GM12878 (cell line): ENCODE data around the gene TBKBP1. TPM values are rescaled to one million over a fixed set of nuclear protein-coding genes. Genes with fewer than 3 reads are reported as not detected.

ENCODE experiments used
- ATAC-seq: fragments of 200-7000 bp; cut with Tn5 transposase; 3 replicates; pipeline ENCODE4 v1.9.1; 2020; ENCODE audit warnings: mild to moderate bottlenecking, moderate library complexity
- BruUV-seq: library from RNA; stranded (reverse); fragments of 400-500 nt; replicated peaks from 2 replicates; lab custom pipeline; 2021; lab: Mats Ljungman, UMichigan
- CTCF ChIA-PET: fragments of 300-600 bp; sonication (Branson Sonifier 250); formaldehyde crosslinking; extraction: SDS; loops from one replicate; lab custom pipeline; 2021; ENCODE audit warnings: inconsistent platforms; lab: Yijun Ruan, JAX
- POLR2A ChIA-PET: fragments of 350-600 bp; formaldehyde crosslinking; extraction: SDS; loops from one replicate; lab custom pipeline; 2021; ENCODE audit warnings: inconsistent platforms; lab: Charles Lee
- RAD21 ChIA-PET: fragments of 300-600 bp; sonication (Branson Sonifier 250); formaldehyde crosslinking; loops from one replicate; lab custom pipeline; 2023; ENCODE audit warnings: antibody characterized with exemption; ENCODE audit not compliant: unreplicated experiment; lab: Charles Lee
- SMC1A ChIA-PET: fragments of 300-600 bp; sonication (Branson Sonifier 250); formaldehyde crosslinking; loops from one replicate; lab custom pipeline; 2023; ENCODE audit not compliant: unreplicated experiment, uncharacterized antibody; lab: Charles Lee
- DNase-seq: peaks from one replicate; pipeline ENCODE4 v3.0.0-alpha.2; 2011; ENCODE audit warnings: low read depth, low spot score
- FAIRE-seq: peaks from 3 replicates; lab custom pipeline; 2011; peaks lifted over from hg19 to GRCh38; lab: Jason Lieb, UNC
- H2AFZ ChIP-seq: 2 replicates; pipeline ENCODE4 v1.6.0; 2011; ENCODE audit warnings: low read depth, low read length, control low read depth; ENCODE audit not compliant: control insufficient read depth
- H3K27ac ChIP-seq: 2 replicates; pipeline ENCODE4 v1.5.1; 2011; ENCODE audit warnings: control low read depth; ENCODE audit not compliant: control insufficient read depth, insufficient read depth
- H3K27me3 ChIP-seq, 2 experiments: replicated peaks in 1 of 2; 2 replicates each; pipeline versions ENCODE4 v1.6.0 to v1.6.1; 2011; ENCODE audit warnings: low read length in 1 of 2; ENCODE audit not compliant: control insufficient read depth in 2 of 2, insufficient read depth in 2 of 2
- H3K36me3 ChIP-seq, 2 experiments: 2 replicates each; pipeline ENCODE4 v1.5.1; 2011; ENCODE audit warnings: low read length in 1 of 2; ENCODE audit not compliant: control insufficient read depth in 2 of 2, insufficient read depth in 2 of 2
- H3K4me1 ChIP-seq: 2 replicates; pipeline ENCODE4 v1.6.1; 2011; ENCODE audit warnings: mild to moderate bottlenecking, low read length, moderate library complexity, mixed read lengths; ENCODE audit not compliant: control insufficient read depth, insufficient read depth
- H3K4me2 ChIP-seq: 2 replicates; pipeline ENCODE4 v1.6.0; 2011; ENCODE audit warnings: control low read depth; ENCODE audit not compliant: control insufficient read depth, insufficient read depth
- H3K4me3 ChIP-seq: fragments of 200-600 bp; sonication (generic); 2 replicates; pipeline ENCODE4 v1.5.1; 2016
- H3K79me2 ChIP-seq: 2 replicates; pipeline ENCODE4 v1.6.0; 2011; ENCODE audit warnings: low read length; ENCODE audit not compliant: control insufficient read depth, insufficient read depth
- H3K9ac ChIP-seq: 2 replicates; pipeline ENCODE4 v1.8.0; 2011; ENCODE audit warnings: low read length, control low read depth, mixed read lengths; ENCODE audit not compliant: control insufficient read depth, insufficient read depth
- H3K9me3 ChIP-seq: replicated peaks from 3 replicates; pipeline ENCODE4 v1.5.1; 2011; ENCODE audit warnings: mild to moderate bottlenecking, low read length; ENCODE audit not compliant: control insufficient read depth, insufficient read depth
- H4K20me1 ChIP-seq: 2 replicates; pipeline ENCODE4 v1.6.0; 2011; ENCODE audit not compliant: control insufficient read depth, insufficient read depth
- FOXM1 ChIP-seq: IDR thresholded peaks from 2 replicates; pipeline ENCODE4 v1.6.1; 2012; ENCODE audit warnings: low read depth, mild to moderate bottlenecking, inconsistent platforms, low read length, moderate library complexity
- GATAD2B ChIP-seq: fragments of 450-650 bp; conservative IDR thresholded peaks from 2 replicates; pipeline ENCODE4 v1.6.1; 2017; ENCODE audit warnings: low read depth, mild to moderate bottlenecking, moderate library complexity
- IKZF2 ChIP-seq, 2 experiments: fragments of 450-650 bp; IDR thresholded peaks; 2 replicates each; pipeline ENCODE4 v1.6.1; 2017; ENCODE audit warnings: mild to moderate bottlenecking in 2 of 2, moderate library complexity in 2 of 2
- MEF2A ChIP-seq: IDR thresholded peaks from 2 replicates; pipeline ENCODE4 v1.6.1; 2011; ENCODE audit warnings: low read depth, mild to moderate bottlenecking, low read length, moderate library complexity; ENCODE audit not compliant: insufficient read depth
- POLR2AphosphoS5 ChIP-seq: IDR thresholded peaks from 2 replicates; pipeline ENCODE4 v1.6.1; 2011; ENCODE audit warnings: mild to moderate bottlenecking, low read length, inconsistent platforms
- TCF12 ChIP-seq: IDR thresholded peaks from 2 replicates; pipeline ENCODE4 v1.6.1; 2011; ENCODE audit warnings: low read depth, mild to moderate bottlenecking, low read length
- ZBTB40 ChIP-seq: fragments of 450-650 bp; IDR thresholded peaks from 2 replicates; pipeline ENCODE4 v1.6.1; 2016; ENCODE audit warnings: mild to moderate bottlenecking, moderate library complexity, borderline replicate concordance
- WGBS: methylation state at CpG from one replicate; pipeline ENCODE4 v1.1.6; 2016; ENCODE audit warnings: low lambda C conversion rate; ENCODE audit not compliant: insufficient replicate concordance, insufficient coverage; ENCODE audit errors: missing lambda C conversion rate; 5-methylcytosine and 5-hydroxymethylcytosine counted together
- in situ Hi-C: fragments of 300-500 bp; cut with MboI; formaldehyde crosslinking; loops from 9 replicates; pipeline ENCODE4 v1.14.3; 2018; ENCODE audit warnings: mixed read lengths
- intact Hi-C: fragments of 100-400 bp; cut with micrococcal nuclease; formaldehyde crosslinking; loops from one replicate; pipeline ENCODE4 v1.14.2; 2022; ENCODE audit not compliant: unreplicated experiment
- polyA plus RNA-seq, 11 experiments: library from polyadenylated mRNA; depleted of rRNA in 4 of 11; unstranded in 6 of 11; stranded (reverse) in 5 of 11; fragments of >200 nt; fragmentation: Nextera tagmentation in 4 of 11; fragmentation: Illumina TruSeq in 1 of 11; extraction: Ambion mirVana in 4 of 11; extraction: Trizol in 1 of 11; gene quantifications; 1 replicate in 1 of 11; 2 replicates in 10 of 11; pipeline versions ENCODE4 v1.2.1 to v1.2.3, GENCODE V29; 2011 to 2016; ENCODE audit warnings: inconsistent platforms in 2 of 11, missing spikeins in 2 of 11, low read depth in 1 of 11
- total RNA-seq, 4 experiments: library from RNA; depleted of rRNA in 3 of 4; stranded (reverse); fragments of >200 nt in 3 of 4; fragmentation: Illumina TruSeq in 1 of 4; extraction: Trizol in 1 of 4; gene quantifications; 2 replicates each; pipeline versions ENCODE4 v1.2.1 to v1.2.3, GENCODE V29; 2013 to 2021
- TF ChIP-seq, protein P1 (sequence below): fragments of 150-350 bp; IDR thresholded peaks from 2 replicates; pipeline ENCODE4 v1.6.1; 2014; ENCODE audit warnings: mild to moderate bottlenecking, low read depth, low read length
- TF ChIP-seq, protein P2 (sequence below): fragments of 450-650 bp; formaldehyde crosslinking; IDR thresholded peaks from 2 replicates; pipeline ENCODE4 v1.4.0; 2022; ENCODE audit warnings: mild to moderate bottlenecking, moderate library complexity
- TF ChIP-seq, protein P3 (sequence below): fragments of 450-650 bp; IDR thresholded peaks from 2 replicates; pipeline ENCODE4 v1.6.1; 2017; ENCODE audit warnings: mild to moderate bottlenecking, moderate library complexity

The TBKBP1 gene
- total and polyA plus RNA-seq, 10 of the 15 experiments (the other 5 are each of a cell fraction or from before 2014, with no cell fraction given): 0.11 to 2.7 (median 0.74) TPM; not detected in 3

- DNase-seq (no peak), ATAC-seq (no peak), FAIRE-seq (no peak)
- Histone ChIP-seq H3K79me2 (peaks cover 34% of the 10 kb centered on the region), H3K27me3 (0 out of 4 replicates have a peak, but pooled peaks cover 0 to 1% of the 10 kb centered on the region in 2 experiments), H3K4me1 (peaks cover 19% of the 10 kb centered on the region), H3K4me2 (no peak overlapping the region), H3K4me3 (no peak overlapping the region), H3K9ac (no peak overlapping the region), H3K27ac (no peak overlapping the region), H4K20me1 (no peaks in the 10 kb centered on the region), H2AFZ (no peak overlapping the region), H3K36me3 (no peaks in the 10 kb centered on the region), H3K9me3 (no peaks in the 10 kb centered on the region)
- 31% methylated on average over 2 of the region's 2 CpGs for WGBS
- POLR2A ChIA-PET: interaction anchor here (1.1 to 3.3 kb wide), 2 partner anchors 13 to 81 kb away, joined by 3 to 23 read pairs; partner anchors contain the start of gene KPNB1
- intact Hi-C loops (loop anchor here (10.0 kb wide), 1 partner anchor 77 kb away; no protein-coding TSS in a partner anchor), in situ Hi-C loops (no loop called here)
- RAD21 ChIA-PET: interaction anchor here (0.8 to 10.4 kb wide), 4 partner anchors 12 to 38 kb away, joined by 3 to 136 read pairs (median 15); no protein-coding TSS in a partner anchor
- SMC1A ChIA-PET: interaction anchor here (0.7 to 7.0 kb wide), 6 partner anchors 9 to 136 kb away, joined by 3 to 56 read pairs (median 14); no protein-coding TSS in a partner anchor
- BruUV-seq: no TSS peak
- CTCF ChIA-PET: interaction anchor here (1.0 to 17.1 kb wide), 7 partner anchors 13 to 69 kb away, joined by 3 to 242 read pairs (median 4); no protein-coding TSS in a partner anchor
- TF ChIP-seq POLR2AphosphoS5: no peak
- TF ChIP-seq, protein P1, sequence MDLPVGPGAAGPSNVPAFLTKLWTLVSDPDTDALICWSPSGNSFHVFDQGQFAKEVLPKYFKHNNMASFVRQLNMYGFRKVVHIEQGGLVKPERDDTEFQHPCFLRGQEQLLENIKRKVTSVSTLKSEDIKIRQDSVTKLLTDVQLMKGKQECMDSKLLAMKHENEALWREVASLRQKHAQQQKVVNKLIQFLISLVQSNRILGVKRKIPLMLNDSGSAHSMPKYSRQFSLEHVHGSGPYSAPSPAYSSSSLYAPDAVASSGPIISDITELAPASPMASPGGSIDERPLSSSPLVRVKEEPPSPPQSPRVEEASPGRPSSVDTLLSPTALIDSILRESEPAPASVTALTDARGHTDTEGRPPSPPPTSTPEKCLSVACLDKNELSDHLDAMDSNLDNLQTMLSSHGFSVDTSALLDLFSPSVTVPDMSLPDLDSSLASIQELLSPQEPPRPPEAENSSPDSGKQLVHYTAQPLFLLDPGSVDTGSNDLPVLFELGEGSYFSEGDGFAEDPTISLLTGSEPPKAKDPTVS: no peak
- TF ChIP-seq ZBTB40: no peak
- TF ChIP-seq GATAD2B: no peak
- no peak for TF ChIP-seq MEF2A
- TF ChIP-seq IKZF2 (IDR thresholded peaks at IDR 0.05): no peak
- no peak for TF ChIP-seq TCF12
- TF ChIP-seq FOXM1: no peak
- TF ChIP-seq, protein P2, sequence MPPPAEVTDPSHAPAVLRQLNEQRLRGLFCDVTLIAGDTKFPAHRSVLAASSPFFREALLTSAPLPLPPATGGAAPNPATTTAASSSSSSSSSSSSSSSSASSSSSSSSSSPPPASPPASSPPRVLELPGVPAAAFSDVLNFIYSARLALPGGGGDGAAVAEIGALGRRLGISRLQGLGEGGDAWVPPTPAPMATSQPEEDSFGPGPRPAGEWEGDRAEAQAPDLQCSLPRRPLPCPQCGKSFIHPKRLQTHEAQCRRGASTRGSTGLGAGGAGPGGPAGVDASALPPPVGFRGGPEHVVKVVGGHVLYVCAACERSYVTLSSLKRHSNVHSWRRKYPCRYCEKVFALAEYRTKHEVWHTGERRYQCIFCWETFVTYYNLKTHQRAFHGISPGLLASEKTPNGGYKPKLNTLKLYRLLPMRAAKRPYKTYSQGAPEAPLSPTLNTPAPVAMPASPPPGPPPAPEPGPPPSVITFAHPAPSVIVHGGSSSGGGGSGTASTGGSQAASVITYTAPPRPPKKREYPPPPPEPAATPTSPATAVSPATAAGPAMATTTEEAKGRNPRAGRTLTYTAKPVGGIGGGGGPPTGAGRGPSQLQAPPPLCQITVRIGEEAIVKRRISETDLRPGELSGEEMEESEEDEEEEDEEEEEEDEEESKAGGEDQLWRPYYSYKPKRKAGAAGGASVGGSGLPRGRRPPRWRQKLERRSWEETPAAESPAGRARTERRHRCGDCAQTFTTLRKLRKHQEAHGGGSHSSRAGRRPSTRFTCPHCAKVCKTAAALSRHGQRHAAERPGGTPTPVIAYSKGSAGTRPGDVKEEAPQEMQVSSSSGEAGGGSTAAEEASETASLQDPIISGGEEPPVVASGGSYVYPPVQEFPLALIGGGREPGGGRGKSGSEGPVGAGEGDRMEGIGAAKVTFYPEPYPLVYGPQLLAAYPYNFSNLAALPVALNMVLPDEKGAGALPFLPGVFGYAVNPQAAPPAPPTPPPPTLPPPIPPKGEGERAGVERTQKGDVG: no peak
- TF ChIP-seq, protein P3, sequence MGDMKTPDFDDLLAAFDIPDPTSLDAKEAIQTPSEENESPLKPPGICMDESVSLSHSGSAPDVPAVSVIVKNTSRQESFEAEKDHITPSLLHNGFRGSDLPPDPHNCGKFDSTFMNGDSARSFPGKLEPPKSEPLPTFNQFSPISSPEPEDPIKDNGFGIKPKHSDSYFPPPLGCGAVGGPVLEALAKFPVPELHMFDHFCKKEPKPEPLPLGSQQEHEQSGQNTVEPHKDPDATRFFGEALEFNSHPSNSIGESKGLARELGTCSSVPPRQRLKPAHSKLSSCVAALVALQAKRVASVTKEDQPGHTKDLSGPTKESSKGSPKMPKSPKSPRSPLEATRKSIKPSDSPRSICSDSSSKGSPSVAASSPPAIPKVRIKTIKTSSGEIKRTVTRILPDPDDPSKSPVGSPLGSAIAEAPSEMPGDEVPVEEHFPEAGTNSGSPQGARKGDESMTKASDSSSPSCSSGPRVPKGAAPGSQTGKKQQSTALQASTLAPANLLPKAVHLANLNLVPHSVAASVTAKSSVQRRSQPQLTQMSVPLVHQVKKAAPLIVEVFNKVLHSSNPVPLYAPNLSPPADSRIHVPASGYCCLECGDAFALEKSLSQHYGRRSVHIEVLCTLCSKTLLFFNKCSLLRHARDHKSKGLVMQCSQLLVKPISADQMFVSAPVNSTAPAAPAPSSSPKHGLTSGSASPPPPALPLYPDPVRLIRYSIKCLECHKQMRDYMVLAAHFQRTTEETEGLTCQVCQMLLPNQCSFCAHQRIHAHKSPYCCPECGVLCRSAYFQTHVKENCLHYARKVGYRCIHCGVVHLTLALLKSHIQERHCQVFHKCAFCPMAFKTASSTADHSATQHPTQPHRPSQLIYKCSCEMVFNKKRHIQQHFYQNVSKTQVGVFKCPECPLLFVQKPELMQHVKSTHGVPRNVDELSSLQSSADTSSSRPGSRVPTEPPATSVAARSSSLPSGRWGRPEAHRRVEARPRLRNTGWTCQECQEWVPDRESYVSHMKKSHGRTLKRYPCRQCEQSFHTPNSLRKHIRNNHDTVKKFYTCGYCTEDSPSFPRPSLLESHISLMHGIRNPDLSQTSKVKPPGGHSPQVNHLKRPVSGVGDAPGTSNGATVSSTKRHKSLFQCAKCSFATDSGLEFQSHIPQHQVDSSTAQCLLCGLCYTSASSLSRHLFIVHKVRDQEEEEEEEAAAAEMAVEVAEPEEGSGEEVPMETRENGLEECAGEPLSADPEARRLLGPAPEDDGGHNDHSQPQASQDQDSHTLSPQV: no peak
Observed at GRCh38 chr17:47731396-47731795, 37.4 kb downstream of the TBKBP1 start.
